GM18526 (cell line): ENCODE data around the gene TRPV5.

Experiments
- POLR2A ChIP-seq: IDR thresholded peaks from 3 replicates; pipeline ENCODE4 v1.6.1; 2011; ENCODE audit not compliant: insufficient read length; ENCODE audit errors: extremely low read depth

The TRPV5 gene

DNA sequence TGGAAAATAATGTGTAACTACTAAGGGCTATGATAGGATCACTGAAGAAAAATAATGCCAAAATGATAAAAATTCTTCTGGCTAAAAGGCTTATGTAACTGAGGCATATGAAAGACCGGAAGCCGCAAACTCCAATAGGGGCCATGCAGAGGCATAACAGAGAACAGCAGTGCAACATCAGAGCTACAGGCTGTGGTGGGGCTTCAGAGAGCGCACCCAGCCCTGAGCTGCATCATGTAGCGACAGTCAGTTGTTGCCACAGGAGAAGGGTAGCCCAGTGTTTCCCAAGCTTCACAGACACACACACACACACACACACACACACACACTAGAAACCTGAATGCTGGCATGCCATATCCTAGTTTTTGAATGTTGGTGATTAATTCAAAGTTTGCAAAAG is 15.1 kb upstream of the TRPV5 start:
- no peak for TF ChIP-seq POLR2A

DNA sequence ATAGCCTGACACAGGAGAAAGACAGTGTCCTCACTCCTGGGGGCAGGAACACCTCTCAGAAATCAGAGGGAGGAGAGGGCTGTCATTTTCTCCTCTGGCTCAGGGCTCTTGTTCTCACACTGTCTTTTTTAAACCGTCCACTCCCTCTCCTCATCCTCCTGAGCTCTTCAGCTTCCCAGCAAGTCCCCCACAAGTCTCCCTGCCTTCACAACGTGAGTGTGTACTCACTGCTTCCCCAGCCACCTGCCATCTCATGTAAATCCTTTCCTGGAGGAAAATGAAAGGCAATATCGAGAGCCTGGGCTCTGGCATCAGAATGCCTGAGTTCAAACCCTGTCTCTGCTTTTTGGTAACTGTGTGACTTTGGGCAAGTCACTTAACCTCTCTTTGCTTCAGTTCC is 11.5 kb upstream of the TRPV5 start:
- no peak for TF ChIP-seq POLR2A

DNA sequence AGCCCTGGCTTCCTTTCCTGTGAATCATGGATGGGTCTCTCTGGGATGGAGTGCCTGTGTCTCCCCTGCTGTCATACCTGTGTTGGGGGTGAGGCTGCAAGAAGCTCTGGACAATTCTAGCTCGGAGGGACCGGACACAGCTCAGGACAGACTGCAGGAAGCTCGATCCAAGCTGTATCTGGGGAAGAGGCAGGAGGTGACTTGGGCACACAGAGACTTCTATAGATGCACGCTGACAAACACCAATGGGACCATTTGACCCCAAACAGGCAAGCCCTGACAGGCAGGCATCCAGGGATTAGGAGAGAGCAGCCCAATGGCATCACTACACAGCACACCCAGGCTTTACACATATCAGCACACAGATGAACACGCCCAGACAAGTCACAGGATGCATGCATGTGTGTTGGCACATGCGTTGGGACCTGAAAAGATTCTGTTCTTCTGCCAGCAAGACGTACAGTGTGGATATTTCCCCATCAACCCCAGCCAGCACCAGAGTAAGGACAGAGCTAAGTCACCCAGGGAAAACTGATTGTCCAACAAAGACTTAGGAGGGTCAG is 10.2 kb upstream of the TRPV5 start:
- TF ChIP-seq POLR2A, result no peak

DNA sequence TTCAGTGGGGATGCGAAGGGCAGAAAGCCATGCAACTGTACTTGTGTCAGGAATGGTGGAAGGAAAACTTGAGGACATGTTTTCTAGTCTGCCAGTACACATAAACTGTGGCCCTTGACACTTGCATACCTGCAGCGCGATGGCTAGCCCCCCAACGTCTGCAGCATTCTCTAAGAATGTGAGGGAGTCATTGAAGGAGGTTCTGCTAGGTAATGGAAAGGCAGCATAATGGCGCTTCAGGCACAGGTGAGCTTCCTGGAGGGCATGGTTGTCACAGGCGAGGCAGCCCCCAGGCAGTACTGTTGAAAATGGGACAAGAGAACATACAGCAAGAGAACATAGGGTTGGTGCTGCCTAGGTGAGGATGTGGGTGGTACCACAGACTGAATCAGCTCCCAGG is 9.2 kb upstream of the TRPV5 start:
- no peak for TF ChIP-seq POLR2A

DNA sequence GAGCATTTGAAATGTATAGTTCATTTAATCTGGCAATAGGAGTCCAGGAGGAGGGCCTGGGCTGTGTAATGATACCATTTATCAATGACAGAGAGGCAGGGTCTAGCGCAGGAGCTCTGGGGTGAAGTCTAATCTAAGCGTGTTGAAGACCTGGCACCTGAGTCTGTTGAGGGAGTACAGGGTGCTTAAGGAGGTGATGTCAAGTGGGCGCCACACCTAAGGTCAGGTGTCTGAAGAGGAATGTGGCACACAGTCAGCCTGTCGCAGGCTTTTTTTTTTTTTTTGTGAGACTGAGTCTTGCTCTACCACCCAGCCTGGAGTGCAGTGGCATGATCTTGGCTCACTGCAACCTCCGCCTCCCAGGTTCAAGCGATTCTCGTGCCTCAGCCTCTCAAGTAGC is 8.0 kb upstream of the TRPV5 start:
- TF ChIP-seq POLR2A, result no peak

DNA sequence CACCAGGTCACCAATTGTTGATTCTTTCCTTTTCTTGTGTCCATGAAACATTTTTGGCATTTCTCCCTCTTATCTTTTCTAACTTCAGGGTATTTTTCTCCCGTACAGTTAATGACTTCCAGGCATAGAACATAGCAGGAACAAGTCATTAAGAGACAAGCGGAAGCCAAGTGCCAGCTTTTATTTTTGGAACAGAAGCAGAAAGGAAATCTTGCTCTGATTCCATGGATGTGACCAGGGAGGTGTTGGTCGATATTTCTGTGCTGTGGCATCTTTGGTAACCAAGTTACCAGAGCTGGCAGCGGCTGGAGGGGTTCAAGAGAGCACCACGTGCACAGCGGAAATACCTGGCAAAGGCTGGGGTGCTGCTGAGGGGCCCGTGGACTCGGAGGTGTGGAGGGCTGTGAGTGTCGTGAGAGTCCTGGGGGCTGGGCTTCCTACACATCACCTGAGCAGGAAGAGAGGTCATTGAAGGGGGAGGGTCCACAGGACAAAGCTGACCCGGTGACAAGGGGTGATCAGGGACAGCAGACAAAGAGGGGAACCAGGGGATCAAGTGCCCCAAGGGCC is 7.5 kb upstream of the TRPV5 start:
- no peak for TF ChIP-seq POLR2A

DNA sequence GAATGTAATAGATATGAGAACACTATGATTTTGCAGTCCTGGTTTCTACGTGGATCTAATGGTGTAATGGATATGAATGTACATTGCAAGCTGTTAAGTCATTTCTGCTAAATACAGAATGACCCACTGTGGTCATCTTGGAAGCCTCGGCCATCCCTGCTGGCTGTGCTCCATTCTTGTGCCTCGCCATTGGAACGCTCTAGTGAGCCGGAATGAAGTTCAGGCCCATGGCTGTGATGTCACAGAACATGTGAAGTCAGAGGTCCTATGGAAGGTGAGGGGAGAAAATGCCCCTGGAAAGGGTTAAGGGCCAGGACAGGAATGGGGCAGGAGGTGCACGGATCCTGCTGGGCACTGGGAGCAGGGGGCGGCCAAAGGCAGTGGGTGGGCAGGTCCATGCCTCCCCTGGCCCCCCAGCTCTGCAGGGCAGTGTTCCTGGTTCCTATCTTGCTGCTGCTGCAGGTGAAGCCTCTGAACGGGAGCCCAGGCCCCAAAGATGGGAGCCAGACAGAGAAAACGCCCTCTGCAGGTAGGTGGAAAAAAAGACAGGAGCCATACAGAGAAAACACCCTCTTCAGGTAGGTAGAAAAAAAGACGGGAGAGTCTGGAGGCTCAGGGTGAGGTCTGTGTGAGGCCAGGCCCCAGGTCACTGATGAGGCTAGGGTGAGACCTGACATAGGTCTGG is 5.8 kb upstream of the TRPV5 start, which contains the start of gene LLCFC1:
TSS of gene LLCFC1 (plus strand) at position 259 of the 685 bp plus-strand sequence. CDS start at position 397, 138 bp downstream.
- no peak for TF ChIP-seq POLR2A

DNA sequence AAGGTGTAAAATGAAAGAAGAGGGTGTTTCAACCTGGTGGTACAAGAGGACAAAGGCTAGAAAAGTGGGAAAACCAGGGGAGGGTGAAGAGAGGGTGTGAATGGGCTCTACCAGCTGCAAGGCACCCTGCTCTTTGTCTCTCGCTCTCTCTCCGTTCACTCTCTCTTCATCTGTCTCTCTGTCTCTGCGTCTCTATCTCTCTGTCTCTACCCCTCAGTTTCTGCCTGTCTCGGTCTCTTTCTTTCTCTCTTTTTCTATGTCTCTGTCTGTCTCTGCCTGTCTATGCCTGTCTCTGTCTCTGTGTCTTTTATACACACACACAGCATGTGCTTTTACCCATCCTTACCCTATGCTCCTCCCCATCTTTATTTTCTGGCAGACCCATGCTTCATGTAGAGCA is 5.1 kb upstream of the TRPV5 start:
- TF ChIP-seq POLR2A, result no peak

DNA sequence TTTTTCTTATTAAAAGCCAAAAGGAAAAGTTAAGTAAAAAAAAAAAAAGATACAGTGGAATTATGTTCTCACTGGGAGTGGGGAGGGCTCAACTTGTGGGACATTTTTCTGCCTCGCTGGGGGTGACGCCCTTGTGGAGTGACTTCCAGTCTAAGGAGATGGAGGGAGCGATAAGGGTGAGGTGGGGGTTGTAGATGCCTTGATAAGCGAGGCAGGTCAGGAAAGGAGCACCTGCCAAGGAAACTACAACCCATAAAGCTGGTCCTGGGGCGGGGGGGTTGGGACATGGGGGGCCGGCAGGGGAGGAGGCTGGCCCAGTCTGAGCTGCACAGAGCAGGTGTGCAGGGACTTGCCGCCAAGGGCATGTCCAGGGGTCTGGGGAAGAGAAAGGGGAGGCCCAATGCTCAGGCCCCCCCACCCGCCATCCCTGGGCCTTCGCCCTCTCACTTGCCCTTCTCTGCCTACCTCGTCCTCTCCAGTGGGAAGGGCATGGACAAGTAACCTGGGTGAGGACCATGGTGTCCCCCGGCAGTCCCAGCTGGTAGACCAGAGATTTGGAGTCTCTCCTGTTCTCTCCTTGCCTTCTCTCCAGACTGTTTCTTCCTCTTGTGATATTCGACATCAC is 2.5 kb upstream of the TRPV5 start:
- no peak for TF ChIP-seq POLR2A

DNA sequence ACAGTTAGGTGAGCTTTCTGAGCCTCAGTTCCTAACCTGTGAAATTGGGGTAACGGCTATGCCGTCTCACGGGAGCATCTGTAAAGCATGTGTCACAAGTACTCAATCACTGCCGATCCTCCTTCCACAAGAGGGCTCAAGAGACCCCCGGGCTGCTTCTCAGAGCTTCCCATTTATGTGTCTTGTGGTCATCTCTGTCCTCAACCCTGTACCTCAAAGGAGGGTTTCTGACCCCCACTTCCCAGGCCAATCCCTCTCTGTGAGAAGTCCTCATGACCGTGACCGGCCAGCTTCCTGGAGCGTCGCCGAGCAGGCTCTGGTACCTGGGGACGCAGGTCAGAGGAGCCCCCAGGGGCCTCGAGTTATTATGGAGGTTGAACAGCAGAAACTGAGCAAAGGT is 510 bp upstream of the TRPV5 start:
- TF ChIP-seq POLR2A, result no peak

DNA sequence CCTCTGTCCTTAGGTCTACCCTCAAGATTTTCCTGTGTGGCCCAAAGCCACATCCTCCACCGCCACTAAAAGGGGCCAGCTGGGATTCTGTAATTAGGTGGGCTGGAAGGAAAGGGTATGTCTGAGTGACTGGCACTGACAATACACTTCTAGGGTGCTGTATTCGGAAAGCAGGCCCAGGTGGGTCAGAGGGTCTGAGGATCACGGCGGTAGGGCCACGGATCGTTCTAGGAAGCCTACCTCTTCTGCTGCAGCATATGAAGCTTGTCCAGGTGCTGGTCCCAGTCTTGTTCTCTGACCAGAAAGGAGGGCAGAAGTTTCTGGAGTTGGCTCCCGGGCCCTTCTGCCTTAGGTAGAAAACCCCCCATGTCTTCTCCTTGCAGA is 462 bp downstream of the TRPV5 start:
- TF ChIP-seq POLR2A, result no peak

DNA sequence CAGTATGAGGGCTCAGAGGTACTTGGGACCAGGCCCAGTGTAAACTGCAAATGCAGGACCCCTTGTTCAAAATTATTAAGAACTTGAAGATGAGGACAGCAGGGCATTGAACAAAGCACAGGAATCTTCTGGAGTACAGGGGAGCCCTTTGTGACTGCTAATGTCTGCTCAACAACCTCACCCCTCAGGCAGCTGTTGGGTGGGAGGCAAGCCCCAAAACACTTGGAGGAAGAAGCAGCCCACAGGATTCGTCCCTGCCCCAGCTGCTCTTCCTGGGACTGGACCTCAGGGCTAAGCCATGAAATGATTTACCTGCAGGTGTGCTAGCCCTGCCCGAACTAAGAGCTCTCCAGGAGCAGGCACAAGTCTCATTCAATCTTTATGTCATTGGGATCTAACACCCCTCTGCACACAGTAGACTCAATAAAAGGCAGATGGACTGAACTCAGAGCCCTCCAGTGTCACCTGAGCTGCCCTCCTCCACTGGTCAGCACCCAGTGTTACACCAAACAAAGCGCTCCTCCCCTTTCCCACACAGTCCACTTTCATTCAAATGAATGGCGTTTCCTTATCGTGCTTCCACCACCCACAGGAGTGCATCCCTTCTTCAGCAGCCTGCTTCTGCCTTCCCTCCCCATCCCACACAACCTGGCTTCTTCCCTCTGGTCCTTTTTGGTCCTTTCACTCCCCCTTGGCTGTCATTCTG is 1.0 kb downstream of the TRPV5 start:
- TF ChIP-seq POLR2A, result no peak

DNA sequence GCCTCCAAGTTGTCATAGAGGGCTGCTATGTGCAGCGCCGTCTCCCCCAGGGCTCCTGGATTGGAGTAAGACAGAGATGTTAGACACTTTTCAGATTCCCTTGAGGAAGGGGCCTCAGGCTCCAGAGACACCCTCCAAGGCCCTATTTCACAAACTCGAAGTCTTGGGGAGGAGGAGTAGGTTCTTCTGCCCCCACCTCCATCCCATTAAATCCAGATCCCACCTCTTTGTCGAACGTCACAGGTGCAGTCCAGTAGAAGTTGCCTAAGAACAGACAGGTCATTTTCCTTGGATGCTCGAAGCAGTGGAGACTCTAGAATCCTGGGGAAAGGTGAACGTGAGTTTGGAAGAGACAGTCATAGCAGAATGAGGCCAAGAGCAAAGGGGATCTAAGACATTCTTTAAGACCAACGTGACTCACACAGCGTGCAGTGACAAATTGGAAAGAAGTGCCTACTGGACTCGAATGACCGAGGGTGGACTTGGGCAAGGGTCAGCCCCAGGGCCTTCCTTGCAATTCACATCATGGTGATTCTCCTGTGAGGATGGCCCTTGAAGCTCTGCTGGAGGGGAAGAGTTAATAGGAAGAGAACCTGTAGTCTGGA is 3.3 kb downstream of the TRPV5 start:
- no peak for TF ChIP-seq POLR2A

DNA sequence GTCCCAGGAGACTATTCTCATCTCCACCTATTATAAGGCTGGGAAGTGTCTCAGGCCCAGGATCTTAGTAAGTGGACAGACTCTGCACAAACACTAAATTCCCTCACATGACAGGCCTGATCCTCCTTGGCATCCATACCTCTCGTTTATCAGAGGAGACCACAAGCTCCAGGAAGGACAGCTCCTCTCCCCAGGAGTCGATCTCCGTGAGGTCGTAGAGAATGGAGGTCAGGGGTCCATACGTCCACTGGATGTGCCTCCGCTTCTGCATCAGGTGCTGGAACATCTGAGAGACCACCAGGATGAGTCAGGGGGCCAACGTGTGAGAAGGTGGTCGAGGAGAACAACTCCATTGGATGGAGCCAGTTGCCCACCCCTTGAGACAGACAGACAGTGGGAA is 5.6 kb downstream of the TRPV5 start:
- TF ChIP-seq POLR2A, result no peak

DNA sequence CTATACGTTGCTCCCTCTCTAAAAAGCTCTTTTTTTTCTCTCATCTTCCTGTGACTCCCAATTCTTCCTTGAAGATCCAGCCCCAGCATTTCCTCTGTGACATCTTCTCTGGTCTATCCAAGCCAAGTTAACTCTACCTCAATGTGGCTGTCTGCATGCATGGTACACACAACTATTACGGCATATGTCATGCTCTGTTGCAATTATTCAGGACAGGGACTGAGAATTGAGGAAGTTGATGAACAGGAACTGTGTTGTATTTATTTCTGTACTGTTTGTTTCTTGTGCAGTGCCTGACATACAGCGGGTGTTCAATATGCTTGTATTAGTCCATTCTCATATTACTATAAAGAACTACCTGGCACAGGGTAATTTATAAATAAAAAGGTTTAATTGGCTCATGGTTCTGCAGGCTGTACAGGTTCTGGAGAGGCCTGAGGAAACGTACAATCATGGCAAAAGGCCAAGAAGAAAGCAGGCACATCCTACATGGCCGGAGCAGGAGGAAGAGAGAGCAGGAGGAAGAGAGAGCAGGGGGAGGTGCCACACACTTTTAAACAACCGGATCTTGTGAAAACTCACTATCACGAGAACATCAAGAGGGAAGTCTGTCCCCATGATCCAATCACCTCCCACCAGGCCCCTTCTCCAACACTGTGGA is 6.3 kb downstream of the TRPV5 start:
- no peak for TF ChIP-seq POLR2A
